Adipocyte (in vitro differentiated cells): ENCODE measurements around the gene CD163L1.

Experiments
- DNase-seq: peaks from one replicate; pipeline ENCODE4 v3.0.0-alpha.2; 2015; ENCODE audit warnings: low read depth
- H3K27me3 ChIP-seq: replicated peaks from 2 replicates; pipeline ENCODE4 v1.7.0; 2013; ENCODE audit warnings: mild to moderate bottlenecking, low read length, moderate library complexity; ENCODE audit not compliant: control insufficient read depth, insufficient read depth
- H3K36me3 ChIP-seq: 2 replicates; pipeline ENCODE4 v1.7.0; 2013; ENCODE audit warnings: low read length, mild to moderate bottlenecking, moderate library complexity; ENCODE audit not compliant: control insufficient read depth, insufficient read depth, severe bottlenecking
- H3K4me1 ChIP-seq: 2 replicates; pipeline ENCODE4 v1.7.0; 2013; ENCODE audit warnings: mild to moderate bottlenecking, low read length, moderate library complexity; ENCODE audit not compliant: control insufficient read depth, insufficient read depth
- H3K4me3 ChIP-seq: 2 replicates; pipeline ENCODE4 v1.7.0; 2013; ENCODE audit warnings: mild to moderate bottlenecking, low read length, moderate library complexity
- H3K9ac ChIP-seq: 2 replicates; pipeline ENCODE4 v1.7.0; 2013; ENCODE audit warnings: mild to moderate bottlenecking, low read length, moderate library complexity
- H3K9me3 ChIP-seq: 2 replicates; pipeline ENCODE4 v1.7.0; 2013; ENCODE audit warnings: mild to moderate bottlenecking, low read length, moderate library complexity; ENCODE audit not compliant: control insufficient read depth

Gene CD163L1

GRCh38 chr12:7321624-7322023, 122.3 kb downstream of the CD163L1 start:
- Histone ChIP-seq H3K36me3 (no peaks in the 10 kb centered on the region), H3K4me3 (no peak overlapping the region), H3K4me1 (no peaks in the 10 kb centered on the region), H3K9ac (no peak overlapping the region), H3K9me3 (no peaks in the 10 kb centered on the region), H3K27me3 (no peaks in the 10 kb centered on the region)
- DNase-seq: no peak

DNA sequence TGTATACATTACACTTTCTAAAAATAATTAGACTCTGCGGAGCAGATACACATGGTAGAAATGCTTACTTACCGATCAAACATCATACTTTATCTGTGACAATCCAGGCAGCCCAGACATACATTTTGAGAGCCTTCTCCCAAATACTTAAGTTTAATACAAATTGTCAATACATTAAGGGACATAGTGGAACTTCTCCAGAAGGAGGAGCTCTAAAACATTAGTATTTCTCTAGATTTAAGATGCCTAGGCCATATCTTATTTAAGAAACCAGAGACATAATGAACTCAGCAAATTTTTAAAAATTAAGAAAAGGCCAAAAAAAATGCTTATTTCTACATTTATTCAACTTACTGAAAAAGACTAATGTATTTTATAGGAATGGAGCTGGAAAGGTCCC, 124.0 kb downstream of the CD163L1 start:
- H3K4me1 ChIP-seq: no peaks in the 10 kb centered on the region
- DNase-seq: no peak
- no peak overlapping the region for H3K9ac ChIP-seq
- H3K4me3 ChIP-seq: no peak overlapping the region
- no peaks in the 10 kb centered on the region for H3K36me3 ChIP-seq
- H3K27me3 ChIP-seq: no peaks in the 10 kb centered on the region
- H3K9me3 ChIP-seq: no peaks in the 10 kb centered on the region

- Histone ChIP-seq H3K4me3 (no peak overlapping the region), H3K36me3 (no peaks in the 10 kb centered on the region), H3K27me3 (no peaks in the 10 kb centered on the region), H3K9ac (no peak overlapping the region), H3K9me3 (no peaks in the 10 kb centered on the region), H3K4me1 (no peaks in the 10 kb centered on the region)
- DNase-seq: no peak
These were observed 133.9 kb downstream of the CD163L1 start for GRCh38 chr12:7310070-7310469.
